Measurements from ENCODE around the gene TSEN15.
A peak's percentile ranks its signal among the peaks of the same experiment; 100 is the strongest.

The TSEN15 gene

GRCh38 chr1:184030433-184031091 is 21.0 kb upstream of the TSEN15 start:
- Histone ChIP-seq H3K36me3 (ENCODE audit: control insufficient read depth, insufficient read depth, low read length) (no peaks in the 10 kb centered on the region), H3K27me3 (ENCODE audit: control insufficient read depth, insufficient read depth, low read length, poor library complexity, severe bottlenecking) (peaks cover 7% of the 10 kb centered on the region), H3K27ac (ENCODE audit: insufficient read depth, low read depth, low read length, poor library complexity, severe bottlenecking) (no peak overlapping the region), H3K4me3 (ENCODE audit: insufficient read depth, low read depth, low read length) (no peak overlapping the region), H3K9me3 (ENCODE audit: control insufficient read depth, low read length) (no peaks in the 10 kb centered on the region), H3K4me1 (ENCODE audit: control insufficient read depth, insufficient read depth, low read length) (peaks cover 2% of the 10 kb centered on the region)
- WGBS, 2 experiments: 90 to 92% methylated on average over 2 of the region's 2 CpGs

- Histone ChIP-seq H3K36me3 (ENCODE audit: control insufficient read depth, insufficient read depth, low read length) (no peaks in the 10 kb centered on the region), H3K27ac (ENCODE audit: insufficient read depth, low read depth, low read length, poor library complexity, severe bottlenecking) (no peak overlapping the region), H3K4me1 (ENCODE audit: control insufficient read depth, insufficient read depth, low read length) (peaks cover 3% of the 10 kb centered on the region), H3K27me3 (ENCODE audit: control insufficient read depth, insufficient read depth, low read length, poor library complexity, severe bottlenecking) (peaks cover 12% of the 10 kb centered on the region), H3K9me3 (ENCODE audit: control insufficient read depth, low read length) (no peaks in the 10 kb centered on the region), H3K4me3 (ENCODE audit: insufficient read depth, low read depth, low read length) (no peak overlapping the region)
- 92 to 100% methylated on average over 1 of the region's 1 CpG for WGBS, 2 experiments
Measured at GRCh38 chr1:184031092-184031408, 20.5 kb upstream of the TSEN15 start.

GRCh38 chr1:184031409-184032107 is 20.0 kb upstream of the TSEN15 start:
- Histone ChIP-seq H3K4me1 (ENCODE audit: control insufficient read depth, insufficient read depth, low read length) (peaks cover 4% of the 10 kb centered on the region), H3K4me3 (ENCODE audit: insufficient read depth, low read depth, low read length) (no peak overlapping the region), H3K9me3 (ENCODE audit: control insufficient read depth, low read length) (no peaks in the 10 kb centered on the region), H3K36me3 (ENCODE audit: control insufficient read depth, insufficient read depth, low read length) (no peaks in the 10 kb centered on the region), H3K27ac (ENCODE audit: insufficient read depth, low read depth, low read length, poor library complexity, severe bottlenecking) (no peak overlapping the region), H3K27me3 (ENCODE audit: control insufficient read depth, insufficient read depth, low read length, poor library complexity, severe bottlenecking) (peaks cover 17% of the 10 kb centered on the region)
- WGBS, 2 experiments: 95 to 96% methylated on average over 8 of the region's 8 CpGs

GRCh38 chr1:184032306-184032929 is 19.1 kb upstream of the TSEN15 start:
- H3K9me3 ChIP-seq (ENCODE audit: control insufficient read depth, low read length): no peaks in the 10 kb centered on the region
- H3K4me1 ChIP-seq (ENCODE audit: control insufficient read depth, insufficient read depth, low read length): peaks cover 4% of the 10 kb centered on the region
- no peak overlapping the region for H3K4me3 ChIP-seq (ENCODE audit: insufficient read depth, low read depth, low read length)
- 90% methylated on average over 2 of the region's 2 CpGs; no CpG with 5 or more reads in 1 of the 2 experiments for WGBS, 2 experiments
- no peaks in the 10 kb centered on the region for H3K36me3 ChIP-seq (ENCODE audit: control insufficient read depth, insufficient read depth, low read length)
- peaks cover 23% of the 10 kb centered on the region for H3K27me3 ChIP-seq (ENCODE audit: control insufficient read depth, insufficient read depth, low read length, poor library complexity, severe bottlenecking)
- H3K27ac ChIP-seq (ENCODE audit: insufficient read depth, low read depth, low read length, poor library complexity, severe bottlenecking): no peak overlapping the region

GRCh38 chr1:184032930-184033418 is 18.6 kb upstream of the TSEN15 start:
- WGBS, 2 experiments: 67 to 77% methylated on average over 3 of the region's 3 CpGs

GRCh38 chr1:184033711-184034167 is 17.8 kb upstream of the TSEN15 start:
- H3K4me1 ChIP-seq (ENCODE audit: control insufficient read depth, insufficient read depth, low read length): peaks cover 8% of the 10 kb centered on the region
- 87 to 93% methylated on average over 2 of the region's 2 CpGs for WGBS, 2 experiments
- no peaks in the 10 kb centered on the region for H3K9me3 ChIP-seq (ENCODE audit: control insufficient read depth, low read length)
- no peak overlapping the region for H3K4me3 ChIP-seq (ENCODE audit: insufficient read depth, low read depth, low read length)
- no peak overlapping the region for H3K27ac ChIP-seq (ENCODE audit: insufficient read depth, low read depth, low read length, poor library complexity, severe bottlenecking)
- H3K27me3 ChIP-seq (ENCODE audit: control insufficient read depth, insufficient read depth, low read length, poor library complexity, severe bottlenecking): peaks cover 37% of the 10 kb centered on the region
- no peaks in the 10 kb centered on the region for H3K36me3 ChIP-seq (ENCODE audit: control insufficient read depth, insufficient read depth, low read length)

More at GRCh38 chr1:184032930-184033418, 18.6 kb upstream of the TSEN15 start:
- H3K4me1 ChIP-seq (ENCODE audit: control insufficient read depth, insufficient read depth, low read length): peaks cover 8% of the 10 kb centered on the region
- peaks cover 29% of the 10 kb centered on the region for H3K27me3 ChIP-seq (ENCODE audit: control insufficient read depth, insufficient read depth, low read length, poor library complexity, severe bottlenecking)
- no peak overlapping the region for H3K27ac ChIP-seq (ENCODE audit: insufficient read depth, low read depth, low read length, poor library complexity, severe bottlenecking)
- no peaks in the 10 kb centered on the region for H3K9me3 ChIP-seq (ENCODE audit: control insufficient read depth, low read length)
- H3K36me3 ChIP-seq (ENCODE audit: control insufficient read depth, insufficient read depth, low read length): no peaks in the 10 kb centered on the region
- H3K4me3 ChIP-seq (ENCODE audit: insufficient read depth, low read depth, low read length): no peak overlapping the region

GRCh38 chr1:184034761-184035379 is 16.7 kb upstream of the TSEN15 start:
- H3K27ac ChIP-seq (ENCODE audit: insufficient read depth, low read depth, low read length, poor library complexity, severe bottlenecking): no peak overlapping the region
- H3K4me3 ChIP-seq (ENCODE audit: insufficient read depth, low read depth, low read length): no peak overlapping the region
- peaks cover 48% of the 10 kb centered on the region for H3K27me3 ChIP-seq (ENCODE audit: control insufficient read depth, insufficient read depth, low read length, poor library complexity, severe bottlenecking)
- H3K4me1 ChIP-seq (ENCODE audit: control insufficient read depth, insufficient read depth, low read length): peaks cover 8% of the 10 kb centered on the region
- no peaks in the 10 kb centered on the region for H3K9me3 ChIP-seq (ENCODE audit: control insufficient read depth, low read length)
- no peaks in the 10 kb centered on the region for H3K36me3 ChIP-seq (ENCODE audit: control insufficient read depth, insufficient read depth, low read length)
- WGBS, 2 experiments: 88 to 91% methylated on average over 2 of the region's 2 CpGs

GRCh38 chr1:184035719-184036516 is 15.6 kb upstream of the TSEN15 start:
- H3K27me3 ChIP-seq (ENCODE audit: control insufficient read depth, insufficient read depth, low read length, poor library complexity, severe bottlenecking): peaks cover 48% of the 10 kb centered on the region
- H3K4me3 ChIP-seq (ENCODE audit: insufficient read depth, low read depth, low read length): peak overlapping the region; percentile 59
- no peaks in the 10 kb centered on the region for H3K9me3 ChIP-seq (ENCODE audit: control insufficient read depth, low read length)
- H3K27ac ChIP-seq (ENCODE audit: insufficient read depth, low read depth, low read length, poor library complexity, severe bottlenecking): no peak overlapping the region
- 25% methylated on average over 30 to 31 of the region's 31 CpGs for WGBS, 2 experiments
- no peaks in the 10 kb centered on the region for H3K36me3 ChIP-seq (ENCODE audit: control insufficient read depth, insufficient read depth, low read length)
- H3K4me1 ChIP-seq (ENCODE audit: control insufficient read depth, insufficient read depth, low read length): peaks cover 8% of the 10 kb centered on the region

- Histone ChIP-seq H3K4me1 (ENCODE audit: control insufficient read depth, insufficient read depth, low read length) (peaks cover 8% of the 10 kb centered on the region), H3K4me3 (ENCODE audit: insufficient read depth, low read depth, low read length) (peak overlapping the region; percentile 59), H3K9me3 (ENCODE audit: control insufficient read depth, low read length) (no peaks in the 10 kb centered on the region), H3K27ac (ENCODE audit: insufficient read depth, low read depth, low read length, poor library complexity, severe bottlenecking) (no peak overlapping the region), H3K36me3 (ENCODE audit: control insufficient read depth, insufficient read depth, low read length) (no peaks in the 10 kb centered on the region), H3K27me3 (ENCODE audit: control insufficient read depth, insufficient read depth, low read length, poor library complexity, severe bottlenecking) (peaks cover 48% of the 10 kb centered on the region)
- WGBS, 2 experiments: 0% methylated on average over 29 of the region's 29 CpGs
Measured at GRCh38 chr1:184036517-184036949, 15.0 kb upstream of the TSEN15 start.

Data from ectodermal cell (in vitro differentiated cells).